Heart left ventricle (tissue), 13 donors: ENCODE data around the gene CEP85L.

Source experiments
- CTCF ChIP-seq, 12 donors: fragments of 200-600 bp; sonication (generic) in 4 of 12; IDR thresholded peaks; one replicate each; pipeline versions ENCODE4 v1.5.0 to v1.8.0; 2018 to 2022; ENCODE audit warnings: antibody characterized with exemption in 12 of 12, mild to moderate bottlenecking in 5 of 12
- POLR2A ChIP-seq, 2 donors: fragments of 450-650 bp; IDR thresholded peaks; one replicate each; pipeline ENCODE4 v1.6.1; 2017; ENCODE audit warnings: antibody characterized with exemption in 2 of 2, mild to moderate bottlenecking in 2 of 2, moderate library complexity in 2 of 2
- donor health status: ischemic (EF 13 %, LVEDD 7.1; RV severe dilation, severe dysfunction).
- donor health status: DM: no; HTN: yes; CAD: no.
- donor health status: DM: no; HTN: no; CAD: no.
- donor health status: ischemic (EF 25% LVEDD 6.9; RV normal size, moderate dysfunction).
- donor health status: ischemic (EF 25% LVEDD 5.7; RV mildly dilated, moderate dysfunction).
- donor health status: ischemic (EF 35%, LVEDD 5.7; RV mildly dilated, moderate dysfunction).
- donor health status: nonischemic (EF 11% LVEDD 7.7; RV severe dilation, severe dysfunction).
- donor health status: DM: yes; HTN: yes; CAD: no.
- donor health status: PGD.
- donor health status: ischemic (EF 29% LVEDD 5.4; RV normal size, mild dysfunction).
- donor health status: nonischemic (EF 23%, LVEDD 6.1; RV moderate dilation, normal function).

DNA sequence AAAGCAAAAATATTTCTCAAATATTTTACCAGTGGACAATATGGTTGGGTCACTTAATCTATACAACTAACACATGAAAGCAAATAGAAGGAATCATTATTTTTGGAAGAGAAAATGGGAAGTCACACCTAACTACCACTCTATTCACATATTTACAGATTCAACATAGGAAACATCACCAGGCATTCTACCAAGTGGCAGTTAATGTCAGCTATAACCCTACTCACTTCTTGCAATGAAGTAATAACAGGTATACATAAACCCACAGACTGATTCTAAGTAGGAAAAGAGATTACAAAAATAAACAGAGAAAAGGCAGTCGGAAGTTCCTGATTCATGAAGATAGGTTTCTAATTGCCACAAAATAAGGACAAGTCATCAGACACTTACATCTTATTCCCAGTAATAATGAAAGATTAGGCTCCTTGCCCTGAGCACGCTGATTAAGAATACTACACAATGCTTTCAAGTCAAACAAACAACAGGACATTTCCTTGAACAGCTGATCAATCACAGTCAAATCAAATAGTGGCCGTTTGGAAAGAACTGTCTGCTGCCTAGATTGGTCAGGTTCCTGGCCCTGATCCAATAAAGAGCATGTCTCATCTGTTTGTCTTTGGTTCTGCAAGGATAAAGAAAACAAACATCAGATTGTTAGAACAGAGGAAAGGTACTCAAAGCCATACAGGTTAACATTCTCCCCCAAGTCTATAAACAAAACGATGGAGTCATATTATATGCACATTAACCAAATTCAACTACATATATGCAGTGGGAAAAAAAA lies 182.5 kb downstream of the CEP85L start:
- TF ChIP-seq CTCF (IDR thresholded peaks at IDR 0.05): no peak
- no peak for TF ChIP-seq POLR2A (IDR thresholded peaks at IDR 0.05)
